Testis (tissue), 3 donors: ENCODE measurements around the gene SLU7. TPM values are rescaled to one million over a fixed set of nuclear protein-coding genes. Genes with fewer than 3 reads are reported as not detected.

ENCODE experiments used
- DNase-seq: peaks from one replicate; pipeline ENCODE4 v3.0.0-alpha.2; 2019
- H3K27ac ChIP-seq, 2 donors: fragments of 200-600 bp; sonication (generic); one replicate each; pipeline ENCODE4 v1.5.1; 2019
- H3K27me3 ChIP-seq: fragments of 200-600 bp; sonication (generic); one replicate; pipeline ENCODE4 v1.5.1; 2019
- H3K36me3 ChIP-seq: fragments of 200-600 bp; sonication (generic); one replicate; pipeline ENCODE4 v1.5.1; 2017; ENCODE audit warnings: low read depth; ENCODE audit errors: missing control alignments
- H3K4me1 ChIP-seq: fragments of 200-600 bp; sonication (generic); one replicate; pipeline ENCODE4 v1.5.1; 2019
- H3K4me3 ChIP-seq, 2 donors: fragments of 200-600 bp; sonication (generic); one replicate each; pipeline ENCODE4 v1.5.1; 2017 to 2019
- H3K9me3 ChIP-seq: fragments of 200-600 bp; sonication (generic); one replicate; pipeline ENCODE4 v1.5.1; 2017
- POLR2A ChIP-seq: fragments of 450-650 bp; IDR thresholded peaks from one replicate; pipeline ENCODE4 v1.6.1; 2017; ENCODE audit warnings: antibody characterized with exemption, mild to moderate bottlenecking, moderate library complexity
- WGBS, 2 donors: methylation state at CpG; one replicate each; pipeline ENCODE4 v1.1.5; 2018; 5-methylcytosine and 5-hydroxymethylcytosine counted together
- intact Hi-C: fragments of 100-400 bp; cut with DNase I; formaldehyde crosslinking; loops from one replicate; pipeline ENCODE4 v1.15.1; 2023; ENCODE audit warnings: low total_unique reads
- polyA plus RNA-seq: library from polyadenylated mRNA; stranded (reverse); fragments of 350-450 nt; fragmentation: Illumina TruSeq; extraction: RNeasy Lipid Tissue Mini Kit (QIAGEN cat#74804); gene quantifications from one replicate; pipeline ENCODE4 v1.2.3, GENCODE V29; 2014; ENCODE audit warnings: low read depth, low replicate concordance; ENCODE audit not compliant: insufficient read depth
- total RNA-seq, 2 donors: library from RNA; depleted of rRNA; stranded (reverse); fragments of >200 nt; gene quantifications; one replicate each; pipeline ENCODE4 v1.2.3, GENCODE V29; 2016
- TF ChIP-seq, protein P1 (sequence below), 3 experiments: fragments of 450-650 bp in 2 of 3; fragments of 200-600 bp in 1 of 3; sonication (generic) in 1 of 3; IDR thresholded peaks; one replicate each; pipeline ENCODE4 v1.5.1; 2016 to 2019; ENCODE audit warnings: antibody characterized with exemption in 3 of 3, mild to moderate bottlenecking in 2 of 3, moderate library complexity in 1 of 3

The SLU7 gene
- total and polyA plus RNA-seq, 3 donors from 2014 or later, result 60.1 to 100.0 (median 92.4) TPM

DNA sequence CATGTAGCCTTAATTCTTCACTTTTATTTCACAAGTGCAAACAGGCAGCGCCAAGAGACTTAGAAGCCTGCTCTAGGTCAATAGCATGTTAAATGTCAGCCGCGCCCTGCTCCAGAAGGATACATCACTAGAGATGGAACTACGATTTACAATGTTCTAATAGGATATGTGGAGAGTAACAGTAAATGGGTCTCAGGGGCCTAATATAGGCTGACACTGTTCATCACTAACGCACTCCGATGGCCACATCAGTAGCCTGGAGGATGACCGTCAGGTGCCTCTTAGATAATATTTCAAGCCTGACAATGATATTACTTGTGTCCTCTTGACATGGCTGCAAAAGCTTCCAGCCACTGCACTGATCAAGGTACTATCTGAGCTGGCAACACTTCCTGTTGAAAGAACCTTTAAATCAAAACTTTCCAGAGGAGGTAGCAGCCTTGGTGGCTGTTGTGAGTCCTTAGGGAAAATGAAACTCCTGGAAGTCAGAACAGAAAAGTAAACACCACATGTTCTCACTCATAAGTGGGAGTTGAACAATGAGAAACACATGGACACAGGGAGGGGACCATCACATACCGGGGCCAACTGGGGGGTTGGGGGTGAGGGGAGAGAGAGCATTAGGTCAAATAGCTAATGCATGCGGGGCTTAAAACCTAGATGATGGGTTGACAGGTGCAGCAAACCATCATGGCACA, 37.7 kb upstream of the SLU7 start:
- TF ChIP-seq, protein P1, sequence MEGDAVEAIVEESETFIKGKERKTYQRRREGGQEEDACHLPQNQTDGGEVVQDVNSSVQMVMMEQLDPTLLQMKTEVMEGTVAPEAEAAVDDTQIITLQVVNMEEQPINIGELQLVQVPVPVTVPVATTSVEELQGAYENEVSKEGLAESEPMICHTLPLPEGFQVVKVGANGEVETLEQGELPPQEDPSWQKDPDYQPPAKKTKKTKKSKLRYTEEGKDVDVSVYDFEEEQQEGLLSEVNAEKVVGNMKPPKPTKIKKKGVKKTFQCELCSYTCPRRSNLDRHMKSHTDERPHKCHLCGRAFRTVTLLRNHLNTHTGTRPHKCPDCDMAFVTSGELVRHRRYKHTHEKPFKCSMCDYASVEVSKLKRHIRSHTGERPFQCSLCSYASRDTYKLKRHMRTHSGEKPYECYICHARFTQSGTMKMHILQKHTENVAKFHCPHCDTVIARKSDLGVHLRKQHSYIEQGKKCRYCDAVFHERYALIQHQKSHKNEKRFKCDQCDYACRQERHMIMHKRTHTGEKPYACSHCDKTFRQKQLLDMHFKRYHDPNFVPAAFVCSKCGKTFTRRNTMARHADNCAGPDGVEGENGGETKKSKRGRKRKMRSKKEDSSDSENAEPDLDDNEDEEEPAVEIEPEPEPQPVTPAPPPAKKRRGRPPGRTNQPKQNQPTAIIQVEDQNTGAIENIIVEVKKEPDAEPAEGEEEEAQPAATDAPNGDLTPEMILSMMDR (IDR thresholded peaks at IDR 0.05), result no peak
- no peak for TF ChIP-seq POLR2A
- no peaks in the 10 kb centered on the region for H3K36me3 ChIP-seq
- no peak overlapping the region for H3K4me3 ChIP-seq
- no peak overlapping the region for H3K27ac ChIP-seq
- no peaks in the 10 kb centered on the region for H3K27me3 ChIP-seq
- intact Hi-C loops, result no loop called here
- H3K9me3 ChIP-seq, result no peaks in the 10 kb centered on the region
- WGBS, 2 donors, result 79% methylated on average over 9 of the region's 9 CpGs
- DNase-seq, result no peak
- H3K4me1 ChIP-seq, result no peaks in the 10 kb centered on the region

DNA sequence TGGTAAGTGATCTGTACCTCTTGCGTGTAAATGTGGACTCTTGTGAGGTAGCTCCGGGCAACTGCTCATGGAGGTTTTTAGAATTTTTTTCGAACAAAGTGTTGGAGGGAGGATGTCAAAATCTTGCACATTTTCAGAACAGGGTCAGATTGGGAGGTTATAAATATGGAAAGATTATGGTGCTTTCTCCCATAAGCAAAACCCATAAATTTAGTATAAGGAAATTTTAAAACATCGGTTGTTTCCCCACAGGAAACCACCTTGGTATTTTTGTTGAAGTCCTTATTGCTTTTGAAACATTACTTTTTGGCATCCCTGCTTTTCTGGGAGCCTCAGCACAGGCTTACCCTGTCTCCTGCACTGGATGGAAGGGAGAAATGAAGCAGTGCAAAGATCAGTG, 36.7 kb upstream of the SLU7 start:
- Histone ChIP-seq H3K27me3 (no peaks in the 10 kb centered on the region), H3K4me1 (no peaks in the 10 kb centered on the region), H3K4me3 (no peak overlapping the region), H3K27ac (no peak overlapping the region), H3K36me3 (no peaks in the 10 kb centered on the region), H3K9me3 (no peaks in the 10 kb centered on the region)
- intact Hi-C loops, result no loop called here
- whole genome bisulfite sequencing, 2 donors, result 83 to 90% methylated on average over 4 of the region's 4 CpGs
- DNase-seq, result no peak
- TF ChIP-seq, protein P1 (IDR thresholded peaks at IDR 0.05), result no peak
- no peak for TF ChIP-seq POLR2A

DNA sequence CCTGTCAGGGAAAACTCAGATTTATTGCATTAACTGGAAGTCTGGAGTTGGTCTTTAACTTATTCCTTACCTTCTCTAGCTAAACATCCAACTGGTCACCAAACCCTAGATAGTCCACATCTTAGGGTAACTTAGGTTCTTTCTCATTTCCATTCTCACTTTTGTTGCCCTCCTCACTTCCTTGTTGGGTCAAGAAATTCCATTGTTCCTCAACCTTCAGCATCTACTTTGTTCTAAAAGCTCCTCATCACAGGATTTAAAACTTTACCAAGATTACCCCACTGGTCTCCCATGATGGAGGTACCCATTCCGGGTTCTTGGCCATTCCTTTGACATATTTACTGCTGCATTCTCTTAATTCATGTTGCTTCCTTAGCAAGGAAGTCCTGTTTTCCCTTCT, 34.9 kb upstream of the SLU7 start:
- WGBS, 2 donors, result 60 to 68% methylated on average over 1 of the region's 1 CpG
- Histone ChIP-seq H3K4me1 (no peaks in the 10 kb centered on the region), H3K27me3 (no peaks in the 10 kb centered on the region), H3K36me3 (no peaks in the 10 kb centered on the region), H3K27ac (no peak overlapping the region), H3K4me3 (no peak overlapping the region), H3K9me3 (no peaks in the 10 kb centered on the region)
- intact Hi-C loops, result no loop called here
- no peak for TF ChIP-seq POLR2A
- TF ChIP-seq, protein P1 (IDR thresholded peaks at IDR 0.05), result no peak
- DNase-seq, result no peak

DNA sequence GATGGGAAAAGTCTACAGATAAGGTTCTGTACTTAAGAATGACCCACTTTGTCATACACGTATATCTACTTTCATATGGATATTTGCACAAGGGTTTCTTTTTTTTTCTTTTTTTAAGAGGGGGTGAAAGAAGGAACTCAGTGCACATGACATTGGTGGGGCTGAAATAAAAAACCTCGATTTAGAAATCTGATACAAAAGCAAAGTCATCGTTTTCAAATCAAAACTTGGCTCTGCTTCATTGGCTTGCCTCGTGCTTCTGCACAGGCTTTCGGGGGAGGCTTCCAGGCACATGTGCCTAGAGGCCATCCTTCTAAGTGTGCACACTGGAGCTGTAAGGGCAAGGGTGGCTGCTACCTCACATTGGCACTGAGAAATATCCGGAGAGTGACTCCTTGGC, 33.9 kb upstream of the SLU7 start:
- intact Hi-C loops, result no loop called here
- Histone ChIP-seq H3K36me3 (no peaks in the 10 kb centered on the region), H3K27ac (no peak overlapping the region), H3K4me1 (no peaks in the 10 kb centered on the region), H3K4me3 (no peak overlapping the region), H3K9me3 (no peaks in the 10 kb centered on the region), H3K27me3 (no peaks in the 10 kb centered on the region)
- no peak for DNase-seq
- WGBS, 2 donors, result 34 to 39% methylated on average over 6 of the region's 6 CpGs
- no peak for TF ChIP-seq POLR2A
- TF ChIP-seq, protein P1 (IDR thresholded peaks at IDR 0.05), result no peak

DNA sequence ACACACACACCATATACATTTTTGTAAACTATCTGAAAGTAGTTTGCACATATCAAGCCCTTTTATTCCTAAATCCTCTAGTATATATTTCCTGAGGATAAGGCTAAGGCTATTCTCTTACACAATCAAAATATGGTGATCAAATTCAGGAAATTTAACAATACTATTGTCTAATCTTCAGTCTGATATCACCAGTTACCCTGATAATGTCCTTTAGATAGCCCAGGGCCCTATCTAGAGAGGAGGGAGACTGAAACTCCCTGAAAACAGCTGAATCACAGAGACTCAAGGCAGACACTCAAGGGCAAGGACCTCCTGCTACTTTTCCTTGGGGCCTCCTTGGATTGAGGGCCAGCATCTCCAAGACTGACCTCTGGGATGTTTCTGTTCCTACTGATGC, 33.2 kb upstream of the SLU7 start:
- Histone ChIP-seq H3K36me3 (no peaks in the 10 kb centered on the region), H3K27ac (no peak overlapping the region), H3K9me3 (no peaks in the 10 kb centered on the region), H3K27me3 (no peaks in the 10 kb centered on the region), H3K4me1 (no peaks in the 10 kb centered on the region), H3K4me3 (no peak overlapping the region)
- intact Hi-C loops, result no loop called here
- TF ChIP-seq, protein P1 (IDR thresholded peaks at IDR 0.05), result no peak
- TF ChIP-seq POLR2A, result no peak
- no peak for DNase-seq
